Measurements from ENCODE around the gene BCKDHA. TPM values are rescaled to one million over a fixed set of nuclear protein-coding genes. Genes with fewer than 3 reads are reported as not detected.

Gene BCKDHA
- total and polyA plus RNA-seq, 8 donors = 12.1 to 35.4 (median 31.9) TPM

- H3K27ac ChIP-seq = peak overlapping the region in 1 of 2 donors; percentile 43
- ATAC-seq (no peak), DNase-seq (no peak)
- no peaks in the 10 kb centered on the region for H3K9me3 ChIP-seq
- H3K36me3 ChIP-seq = no peaks in the 10 kb centered on the region
- peak overlapping the region in 1 of 2 donors; percentile 21 for H3K4me3 ChIP-seq
- TF ChIP-seq CTCF (IDR thresholded peaks at IDR 0.05) = no peak
- intact Hi-C loops (cut with DNase I) = loop anchor here in 1 of 2 donors (10.0 kb wide), 2 partner anchors 87 to 117 kb away; no protein-coding TSS in a partner anchor
- peaks cover 3 to 14% of the 10 kb centered on the region in 2 donors for H3K4me1 ChIP-seq
- H3K27me3 ChIP-seq = peaks cover 0 to 7% of the 10 kb centered on the region in 2 donors
Observed at GRCh38 chr19:41447732-41448332, 50.2 kb downstream of the BCKDHA start.

- peak; percentile 64 to 93 (median 78) for DNase-seq
- peaks cover 3 to 14% of the 10 kb centered on the region in 2 donors for H3K4me1 ChIP-seq
- H3K36me3 ChIP-seq = no peaks in the 10 kb centered on the region
- peak; percentile 98 for ATAC-seq
- no peak overlapping the region for H3K27ac ChIP-seq
- no peak overlapping the region for H3K4me3 ChIP-seq
- H3K9me3 ChIP-seq = no peaks in the 10 kb centered on the region
- intact Hi-C loops (cut with DNase I) = loop anchor here in 1 of 2 donors (10.0 kb wide), 2 partner anchors 86 to 116 kb away; no protein-coding TSS in a partner anchor
- H3K27me3 ChIP-seq = peaks cover 0 to 7% of the 10 kb centered on the region in 2 donors
- peak; percentile 89 to 99 for TF ChIP-seq CTCF (IDR thresholded peaks at IDR 0.05)
Observed at GRCh38 chr19:41449079-41449864, 51.7 kb downstream of the BCKDHA start.

GRCh38 chr19:41449865-41450178 lies 52.2 kb downstream of the BCKDHA start:
- no peak for DNase-seq
- ATAC-seq = no peak
- Histone ChIP-seq H3K4me1 (peaks cover 3 to 14% of the 10 kb centered on the region in 2 donors), H3K9me3 (no peaks in the 10 kb centered on the region), H3K36me3 (no peaks in the 10 kb centered on the region), H3K4me3 (no peak overlapping the region), H3K27ac (no peak overlapping the region), H3K27me3 (peaks cover 0 to 7% of the 10 kb centered on the region in 2 donors)
- no peak for TF ChIP-seq CTCF (IDR thresholded peaks at IDR 0.05)
- intact Hi-C loops (cut with DNase I) = loop anchor here (10.0 kb wide), 2 partner anchors 85 to 115 kb away; no protein-coding TSS in a partner anchor

GRCh38 chr19:41452584-41453275 lies 55.1 kb downstream of the BCKDHA start:
- no peak for ATAC-seq
- Histone ChIP-seq H3K36me3 (no peaks in the 10 kb centered on the region), H3K4me3 (no peak overlapping the region), H3K27me3 (peaks cover 0 to 19% of the 10 kb centered on the region in 2 donors), H3K4me1 (peaks cover 8 to 30% of the 10 kb centered on the region in 2 donors), H3K27ac (no peak overlapping the region), H3K9me3 (no peaks in the 10 kb centered on the region)
- intact Hi-C loops (cut with DNase I) = loop anchor here in 1 of 2 donors (10.0 kb wide), 1 partner anchor 82 kb away; no protein-coding TSS in a partner anchor
- TF ChIP-seq CTCF (IDR thresholded peaks at IDR 0.05) = no peak
- DNase-seq = no peak

All from left lung (tissue), 10 donors.